Fibroblast of lung (primary cell): ENCODE measurements around the gene FHOD3.
"Not testable (repeated sequence)": the region's sequence is repeated elsewhere in the genome, so short reads cannot be mapped to it uniquely, and the experiment has no call there.

Source experiments
- EZH2 ChIP-seq: IDR thresholded peaks from 2 replicates; pipeline ENCODE4 v1.5.1; 2012; ENCODE audit warnings: low read length, control low read depth, mild to moderate bottlenecking; ENCODE audit errors: missing control alignments
- TF ChIP-seq, protein P1 (sequence below), 2 donors: IDR thresholded peaks in 1 of 2; conservative IDR thresholded peaks in 1 of 2; 1 replicate in 1 of 2; 2 replicates in 1 of 2; pipeline ENCODE4 v1.5.1; 2011 to 2012; ENCODE audit warnings: low read length in 2 of 2, control low read depth in 1 of 2, inconsistent platforms in 1 of 2, low read depth in 1 of 2, mild to moderate bottlenecking in 1 of 2

DNA sequence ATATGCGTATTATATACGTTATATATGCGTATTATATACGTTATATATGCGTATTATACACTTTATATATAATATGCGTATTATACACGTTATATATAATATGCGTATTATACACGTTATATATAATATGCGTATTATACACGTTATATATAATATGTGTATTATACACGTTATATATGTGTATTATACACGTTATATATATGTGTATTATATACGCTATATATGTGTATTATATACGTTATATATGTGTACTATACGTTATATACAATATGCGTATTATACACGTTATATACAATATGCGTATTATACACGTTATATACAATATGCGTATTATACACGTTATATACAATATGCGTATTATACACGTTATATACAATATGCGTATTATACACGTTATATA, 465.5 kb downstream of the FHOD3 start:
- TF ChIP-seq, protein P1, sequence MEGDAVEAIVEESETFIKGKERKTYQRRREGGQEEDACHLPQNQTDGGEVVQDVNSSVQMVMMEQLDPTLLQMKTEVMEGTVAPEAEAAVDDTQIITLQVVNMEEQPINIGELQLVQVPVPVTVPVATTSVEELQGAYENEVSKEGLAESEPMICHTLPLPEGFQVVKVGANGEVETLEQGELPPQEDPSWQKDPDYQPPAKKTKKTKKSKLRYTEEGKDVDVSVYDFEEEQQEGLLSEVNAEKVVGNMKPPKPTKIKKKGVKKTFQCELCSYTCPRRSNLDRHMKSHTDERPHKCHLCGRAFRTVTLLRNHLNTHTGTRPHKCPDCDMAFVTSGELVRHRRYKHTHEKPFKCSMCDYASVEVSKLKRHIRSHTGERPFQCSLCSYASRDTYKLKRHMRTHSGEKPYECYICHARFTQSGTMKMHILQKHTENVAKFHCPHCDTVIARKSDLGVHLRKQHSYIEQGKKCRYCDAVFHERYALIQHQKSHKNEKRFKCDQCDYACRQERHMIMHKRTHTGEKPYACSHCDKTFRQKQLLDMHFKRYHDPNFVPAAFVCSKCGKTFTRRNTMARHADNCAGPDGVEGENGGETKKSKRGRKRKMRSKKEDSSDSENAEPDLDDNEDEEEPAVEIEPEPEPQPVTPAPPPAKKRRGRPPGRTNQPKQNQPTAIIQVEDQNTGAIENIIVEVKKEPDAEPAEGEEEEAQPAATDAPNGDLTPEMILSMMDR (conservative IDR thresholded peaks at IDR 0.05 in 1 of 2, IDR thresholded peaks at IDR 0.05 in 1 of 2; ENCODE audit: low read depth in 1 of 2, low read length in 2 of 2), result not testable (repeated sequence)
- not testable (repeated sequence) for TF ChIP-seq EZH2
